Mesodermal cell (in vitro differentiated cells): Measurements from ENCODE around the gene COL27A1. TPM values are rescaled to one million over a fixed set of nuclear protein-coding genes. Genes with fewer than 3 reads are reported as not detected.
A peak's percentile ranks its signal among the peaks of the same experiment; 100 is the strongest.

Experiments
- H3K27ac ChIP-seq: 2 replicates; pipeline ENCODE4 v1.7.0; 2013; ENCODE audit warnings: mild to moderate bottlenecking, low read depth, low read length, moderate library complexity; ENCODE audit not compliant: severe bottlenecking
- H3K36me3 ChIP-seq: 2 replicates; pipeline ENCODE4 v1.7.1; 2013; ENCODE audit warnings: mild to moderate bottlenecking, low read length, moderate library complexity; ENCODE audit not compliant: control insufficient read depth, insufficient read depth
- H3K4me1 ChIP-seq: one replicate; pipeline ENCODE4 v1.7.1; 2013; ENCODE audit warnings: mild to moderate bottlenecking, low read length; ENCODE audit not compliant: insufficient read depth, control insufficient read depth, poor library complexity, severe bottlenecking
- H3K4me3 ChIP-seq: 2 replicates; pipeline ENCODE4 v1.7.0; 2013; ENCODE audit warnings: low read length, control low read depth, mild to moderate bottlenecking; ENCODE audit not compliant: insufficient read depth, poor library complexity, severe bottlenecking; ENCODE audit errors: extremely low read depth
- H3K9me3 ChIP-seq: 2 replicates; pipeline ENCODE4 v1.7.1; 2013; ENCODE audit warnings: mild to moderate bottlenecking, low read length, moderate library complexity; ENCODE audit not compliant: control insufficient read depth
- WGBS, 2 experiments: methylation state at CpG; one replicate each; pipeline ENCODE4 v1.1.5; 2013; ENCODE audit warnings: missing lambda C conversion rate in 2 of 2; ENCODE audit not compliant: insufficient coverage in 2 of 2; 5-methylcytosine and 5-hydroxymethylcytosine counted together
- polyA plus RNA-seq, 2 experiments: library from polyadenylated mRNA; stranded (reverse); fragments of 50-300 nt; gene quantifications; one replicate each; pipeline ENCODE4 v1.2.3, GENCODE V29; 2013

Gene COL27A1
- polyA plus RNA-seq (2013, experiment 1 of 2), result 39.0 TPM
- 31.8 TPM for polyA plus RNA-seq (2013, experiment 2 of 2)

- no peak within 1 kb of the TSS for H3K27ac ChIP-seq
- 0% methylated on average over 25 to 27 of the region's 63 CpGs for WGBS, 2 experiments
- peaks cover 27% of the 10 kb centered on the region for H3K4me1 ChIP-seq
- H3K4me3 ChIP-seq, result peak within 1 kb of the TSS; percentile 64
- peaks cover 19% of the 10 kb centered on the region for H3K36me3 ChIP-seq
- no peaks in the 10 kb centered on the region for H3K9me3 ChIP-seq
These were observed at the start of gene COL27A1 for GRCh38 chr9:114155263-114155994. TSS of gene COL27A1 (plus strand) at chr9:114155537. CDS start at chr9:114155951, 414 bp downstream.

GRCh38 chr9:114107286-114108001, 47.9 kb upstream of the COL27A1 start:
- Histone ChIP-seq H3K36me3 (no peaks in the 10 kb centered on the region), H3K4me3 (no peak overlapping the region), H3K4me1 (peaks cover 3% of the 10 kb centered on the region), H3K27ac (no peak overlapping the region), H3K9me3 (no peaks in the 10 kb centered on the region)
- WGBS, 2 experiments, result 80 to 83% methylated on average over 7 to 10 of the region's 13 CpGs

GRCh38 chr9:114108016-114108833, 47.1 kb upstream of the COL27A1 start:
- 30 to 41% methylated on average over 23 to 28 of the region's 28 CpGs for WGBS, 2 experiments
- peaks cover 3% of the 10 kb centered on the region for H3K4me1 ChIP-seq
- H3K27ac ChIP-seq, result no peak overlapping the region
- H3K4me3 ChIP-seq, result no peak overlapping the region
- H3K9me3 ChIP-seq, result no peaks in the 10 kb centered on the region
- no peaks in the 10 kb centered on the region for H3K36me3 ChIP-seq

GRCh38 chr9:114109124-114109523, 46.2 kb upstream of the COL27A1 start:
- H3K27ac ChIP-seq, result no peak overlapping the region
- H3K4me1 ChIP-seq, result peaks cover 3% of the 10 kb centered on the region
- WGBS, 2 experiments, result 90 to 100% methylated on average over 2 to 3 of the region's 6 CpGs

GRCh38 chr9:114110180-114110579, 45.2 kb upstream of the COL27A1 start:
- no peak overlapping the region for H3K4me3 ChIP-seq
- WGBS, 2 experiments, result 80 to 100% methylated on average over 1 to 2 of the region's 2 CpGs
- no peaks in the 10 kb centered on the region for H3K9me3 ChIP-seq
- no peak overlapping the region for H3K27ac ChIP-seq
- peaks cover 3% of the 10 kb centered on the region for H3K4me1 ChIP-seq
- H3K36me3 ChIP-seq, result no peaks in the 10 kb centered on the region

More at GRCh38 chr9:114109124-114109523, 46.2 kb upstream of the COL27A1 start:
- Histone ChIP-seq H3K36me3 (no peaks in the 10 kb centered on the region), H3K4me3 (no peak overlapping the region), H3K9me3 (no peaks in the 10 kb centered on the region)

GRCh38 chr9:114112325-114112724, 43.0 kb upstream of the COL27A1 start:
- Histone ChIP-seq H3K36me3 (no peaks in the 10 kb centered on the region), H3K9me3 (no peaks in the 10 kb centered on the region), H3K4me3 (no peak overlapping the region), H3K27ac (no peak overlapping the region), H3K4me1 (peaks cover 3% of the 10 kb centered on the region)
- WGBS, 2 experiments, result 56 to 75% methylated on average over 1 of the region's 1 CpG

- Histone ChIP-seq H3K9me3 (no peaks in the 10 kb centered on the region), H3K27ac (no peak overlapping the region), H3K4me1 (peaks cover 3% of the 10 kb centered on the region), H3K4me3 (no peak overlapping the region), H3K36me3 (no peaks in the 10 kb centered on the region)
- 75 to 84% methylated on average over 10 of the region's 10 CpGs for WGBS, 2 experiments
These were observed 42.4 kb upstream of the COL27A1 start for GRCh38 chr9:114112778-114113584.

GRCh38 chr9:114114364-114114763, 41.0 kb upstream of the COL27A1 start:
- no peaks in the 10 kb centered on the region for H3K4me1 ChIP-seq
- WGBS, 2 experiments, result 84% methylated on average over 2 of the region's 2 CpGs; no CpG with 5 or more reads in 1 of the 2 experiments
- H3K4me3 ChIP-seq, result no peak overlapping the region
- H3K36me3 ChIP-seq, result no peaks in the 10 kb centered on the region
- no peak overlapping the region for H3K27ac ChIP-seq
- no peaks in the 10 kb centered on the region for H3K9me3 ChIP-seq

- Histone ChIP-seq H3K4me3 (no peak overlapping the region), H3K36me3 (no peaks in the 10 kb centered on the region), H3K4me1 (no peaks in the 10 kb centered on the region), H3K27ac (no peak overlapping the region), H3K9me3 (no peaks in the 10 kb centered on the region)
- WGBS, 2 experiments, result 96 to 100% methylated on average over 1 to 8 of the region's 9 CpGs
These were observed 39.6 kb upstream of the COL27A1 start for GRCh38 chr9:114115654-114116125.
